IPS-NIHi7 (cell line): ENCODE data around the gene OVCA2.

ENCODE experiments used
- DNase-seq: peaks from one replicate; pipeline ENCODE4 v3.0.0; 2012; ENCODE audit warnings: mixed read lengths; ENCODE audit errors: extremely low spot score

The OVCA2 gene

DNA sequence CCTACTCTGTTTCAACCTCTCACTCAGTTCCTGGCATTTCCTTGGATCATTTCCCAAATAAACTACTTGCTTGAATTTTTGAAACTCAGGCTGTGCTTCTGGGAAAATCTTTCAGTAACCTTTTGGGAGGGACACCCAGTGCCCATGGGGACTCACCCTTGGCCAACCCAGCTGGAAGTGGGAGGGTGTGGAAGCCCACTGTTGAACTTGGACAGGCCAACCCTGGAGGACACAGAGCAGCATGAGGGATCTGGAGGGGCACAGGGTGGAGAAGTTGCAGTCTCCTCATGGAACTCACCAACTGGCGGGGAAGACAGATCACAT, 27.9 kb upstream of the OVCA2 start:
- no peak for DNase-seq

DNA sequence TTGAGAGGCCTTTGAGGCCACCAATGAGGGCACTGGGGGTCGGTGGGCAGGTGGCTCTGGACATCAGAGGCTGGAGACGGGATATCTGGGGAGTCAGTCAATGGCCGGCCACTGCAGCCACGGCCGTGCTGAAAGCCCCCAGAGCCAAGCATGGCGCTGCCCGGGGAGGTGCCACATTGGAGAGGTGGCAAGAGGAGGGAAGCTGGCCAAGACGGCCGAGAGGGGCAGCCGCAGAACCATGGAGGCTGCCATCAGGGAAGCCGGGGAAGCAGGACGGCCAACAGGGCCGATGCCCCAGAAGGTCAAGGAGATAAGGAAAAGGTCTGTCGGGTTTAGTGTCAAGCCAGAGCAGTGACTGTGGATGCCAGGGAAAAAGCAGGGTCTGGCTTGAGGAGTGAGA, 26.5 kb upstream of the OVCA2 start:
- DNase-seq = no peak

DNA sequence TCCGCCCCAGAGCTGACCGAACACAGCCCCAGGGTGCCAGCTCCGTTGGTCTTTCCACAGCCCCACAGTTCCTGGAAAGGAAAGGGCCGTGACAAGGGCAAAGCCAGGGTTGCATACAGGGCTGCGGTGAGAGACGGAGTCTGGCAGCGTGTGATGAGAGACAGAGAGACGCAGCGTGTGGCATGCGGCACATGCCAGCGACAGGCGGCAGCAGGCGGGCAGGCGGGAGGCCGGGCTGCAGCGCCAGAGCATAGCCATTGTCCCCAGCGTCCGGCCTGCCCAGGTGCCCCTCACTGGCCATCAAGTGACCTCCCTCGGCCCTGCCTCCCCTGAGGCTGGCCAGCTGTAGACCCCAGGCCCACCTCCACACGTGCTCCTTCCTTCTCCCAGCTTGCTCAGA, 25.3 kb upstream of the OVCA2 start:
- DNase-seq = no peak

DNA sequence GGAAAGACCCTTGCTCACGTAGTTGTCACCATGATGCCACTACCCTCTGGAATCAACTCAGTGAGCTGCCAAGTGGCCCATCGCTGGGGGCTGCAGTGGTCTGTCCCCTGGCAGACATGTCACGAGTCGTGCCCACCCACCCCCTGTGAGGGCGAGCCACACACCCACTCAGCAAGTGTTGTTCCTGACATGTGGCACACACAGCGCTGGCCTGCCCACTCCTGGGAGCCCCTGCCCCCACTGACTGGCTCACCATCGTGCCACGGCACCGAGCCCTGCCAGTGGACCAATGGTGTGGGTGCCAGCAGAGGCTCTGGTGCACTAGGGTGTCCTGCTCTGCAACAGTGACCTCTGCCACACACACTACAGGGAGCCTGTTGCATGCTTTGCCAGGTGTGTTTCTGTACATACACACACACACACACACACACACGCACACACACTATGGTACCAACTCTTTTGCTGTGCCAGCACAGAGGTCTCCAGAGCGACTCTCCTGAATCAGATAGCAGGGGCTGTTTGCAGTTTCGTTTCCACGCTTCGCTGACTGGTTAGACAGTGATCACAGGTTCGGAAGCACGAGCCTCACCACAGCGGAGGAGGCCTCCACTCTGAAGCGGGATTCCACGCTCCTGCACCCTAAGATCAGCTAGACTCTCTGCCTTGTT, 24.4 kb upstream of the OVCA2 start:
- DNase-seq = no peak

DNA sequence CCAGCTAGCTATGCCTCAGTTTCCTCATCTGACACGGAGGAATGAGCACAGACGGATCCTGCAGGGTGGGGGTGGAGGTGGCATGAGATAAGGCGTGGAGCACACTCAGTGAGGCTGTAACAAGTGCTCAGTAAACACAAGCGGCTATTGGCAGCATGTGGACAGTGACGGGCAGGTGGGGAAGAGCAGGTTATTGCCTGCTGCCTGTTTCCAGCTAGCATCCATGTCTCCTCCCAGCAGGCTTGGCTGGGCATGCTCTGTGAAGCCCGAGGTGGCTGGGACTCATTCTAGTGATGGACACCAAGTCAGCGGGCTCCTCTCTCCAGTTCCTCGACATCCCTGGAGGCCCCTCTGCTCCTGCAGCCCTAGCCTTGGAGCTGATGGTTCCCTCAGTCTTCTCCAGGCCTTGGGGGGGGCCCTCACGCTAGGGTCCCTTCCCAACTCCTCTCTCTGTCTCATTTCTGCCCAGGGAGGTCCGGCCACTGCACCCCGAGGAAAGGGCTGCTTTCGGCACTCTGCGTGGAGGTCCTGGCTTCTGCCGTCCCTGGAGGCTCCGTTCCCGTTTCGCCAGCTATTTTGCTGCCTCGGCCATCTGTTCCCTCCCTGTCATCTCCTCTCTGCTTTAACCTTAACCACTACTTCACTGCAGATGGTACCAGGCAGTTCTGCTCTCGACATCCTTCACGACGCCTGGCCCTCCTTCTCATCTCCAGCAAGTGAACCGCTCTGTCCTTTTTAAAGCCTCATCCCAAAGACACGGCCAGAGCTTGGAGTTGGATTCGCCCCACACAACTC, 22.9 kb upstream of the OVCA2 start:
- DNase-seq = no peak

DNA sequence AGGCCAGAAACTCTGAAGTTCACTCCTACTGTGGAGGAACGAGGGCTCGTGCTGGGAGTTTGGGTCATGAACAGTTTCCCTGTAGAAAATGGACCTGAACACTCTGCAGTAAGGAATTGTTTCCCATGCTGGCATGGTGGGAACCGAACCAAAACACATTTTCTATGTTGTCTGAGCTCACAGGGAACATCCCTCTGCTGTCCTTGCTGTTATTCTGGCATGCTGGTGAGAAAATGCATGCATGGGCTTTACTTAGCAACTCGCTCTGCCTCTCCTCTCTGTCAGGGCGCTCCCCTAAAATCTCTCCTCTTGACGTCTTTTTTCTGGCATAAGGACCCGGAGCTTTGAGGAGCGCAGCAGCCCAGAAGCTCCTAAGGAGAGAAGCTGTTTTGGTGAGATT, 22.1 kb upstream of the OVCA2 start:
- DNase-seq = no peak

DNA sequence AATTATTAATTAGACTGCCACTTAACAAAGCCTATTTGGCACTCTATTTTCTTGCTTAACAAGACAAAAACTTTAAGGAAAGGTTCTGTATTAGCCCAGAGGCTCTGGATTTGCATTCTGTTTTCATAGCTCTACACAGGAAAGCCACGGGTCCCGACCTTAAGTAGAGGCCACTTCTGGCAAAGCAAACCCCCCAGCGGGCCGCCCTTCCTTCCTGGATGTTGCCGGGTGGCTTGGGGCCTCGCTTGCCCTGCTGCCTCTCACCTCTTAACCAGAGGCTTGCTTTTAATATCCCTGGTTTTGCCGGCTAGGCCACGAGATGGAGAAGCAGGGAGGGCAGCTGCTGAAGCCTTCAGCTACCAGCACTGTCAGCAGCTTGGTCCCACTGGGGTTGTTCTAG, 21.1 kb upstream of the OVCA2 start:
- no peak for DNase-seq

DNA sequence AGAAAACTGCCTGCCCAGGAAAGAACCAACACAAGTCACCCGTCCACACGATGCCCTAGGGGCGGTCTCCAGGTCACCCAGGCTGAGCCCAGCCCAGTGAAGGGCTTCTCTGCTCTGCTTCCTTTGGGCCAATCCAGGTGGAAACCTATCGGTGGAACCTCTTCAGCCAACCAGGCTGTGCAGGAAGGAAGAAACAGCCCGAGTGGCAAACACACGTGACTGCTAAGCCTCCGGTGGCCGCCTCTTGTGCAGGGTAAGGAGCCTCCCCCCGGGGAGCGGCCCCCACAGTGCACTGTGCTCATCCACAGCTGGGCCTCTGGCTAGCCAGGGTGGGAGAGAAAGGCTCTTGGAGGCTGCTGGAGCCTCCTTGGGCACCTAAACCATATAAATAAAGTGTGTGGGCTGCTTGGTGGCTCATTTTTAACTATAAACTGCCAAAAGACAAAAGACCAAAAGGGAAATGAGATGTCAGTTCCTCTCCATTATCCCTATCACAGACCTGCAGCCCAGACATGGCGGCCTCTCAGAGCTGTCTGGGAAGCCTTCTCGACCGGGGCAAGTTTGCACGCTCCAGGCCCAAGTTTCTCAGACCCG, 19.1 kb upstream of the OVCA2 start:
- no peak for DNase-seq

DNA sequence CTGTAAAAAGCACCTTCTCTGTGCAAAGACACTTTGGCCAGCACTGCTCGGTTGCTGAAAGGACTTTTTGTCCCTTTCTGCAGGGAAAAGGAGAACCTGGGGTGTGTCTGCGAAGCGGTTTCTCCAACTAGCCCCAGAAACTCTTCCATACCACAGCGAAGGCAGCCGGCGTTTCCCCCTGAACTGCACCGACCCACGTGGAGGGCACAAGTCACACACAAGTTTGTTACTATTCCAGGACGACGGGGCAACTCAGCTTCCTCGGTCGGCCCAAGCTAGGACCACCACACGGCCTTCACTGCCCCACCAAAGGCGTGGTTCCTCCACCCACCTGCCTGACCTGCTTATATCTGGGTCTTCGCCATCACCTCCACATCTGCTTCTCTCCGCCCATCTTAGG, 18.6 kb upstream of the OVCA2 start:
- DNase-seq = no peak

DNA sequence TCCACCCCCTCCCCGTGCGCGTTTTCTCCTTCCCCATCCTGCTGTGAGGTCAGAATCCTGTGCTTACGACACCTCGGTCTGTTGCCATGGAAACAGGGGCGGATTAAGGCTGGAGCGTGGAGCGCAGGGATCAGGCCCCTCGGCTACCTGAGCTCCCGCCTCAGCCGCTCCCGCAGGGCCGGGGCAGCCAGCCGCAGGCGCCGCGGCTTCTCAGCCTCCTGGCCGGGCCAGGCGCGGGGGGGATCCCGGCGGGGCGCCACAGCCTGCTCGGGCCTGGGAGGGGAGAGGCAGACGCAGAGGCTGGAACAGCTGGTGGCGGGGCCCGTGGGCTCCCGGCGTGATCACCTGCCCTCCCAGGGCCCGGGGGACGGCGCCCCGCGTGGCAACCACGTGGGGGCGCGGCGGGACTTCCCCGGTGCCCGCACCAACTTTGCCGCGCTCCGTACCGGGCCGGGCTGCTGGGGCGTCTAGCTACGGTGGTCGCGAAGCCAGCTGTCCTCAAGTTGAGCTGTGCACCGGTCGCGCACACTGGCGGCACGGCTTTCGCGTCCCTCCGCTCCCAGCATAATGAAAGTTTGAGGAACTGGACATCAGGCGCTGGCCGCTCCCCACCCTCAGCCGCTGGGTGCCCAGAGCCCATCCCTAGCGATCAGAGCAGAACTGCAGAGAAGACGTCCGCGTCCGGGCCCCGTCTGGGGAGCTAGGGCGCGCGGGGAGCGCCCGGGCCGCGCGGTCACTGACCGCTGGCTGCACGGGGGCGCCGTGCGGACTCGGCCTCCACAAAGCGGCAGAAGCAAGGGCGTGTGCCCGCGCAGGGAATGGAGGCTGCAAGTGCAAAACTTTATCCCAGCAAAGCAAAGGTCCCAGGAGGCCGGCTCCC, 17.9 kb upstream of the OVCA2 start:
- peak; percentile 90 for DNase-seq

DNA sequence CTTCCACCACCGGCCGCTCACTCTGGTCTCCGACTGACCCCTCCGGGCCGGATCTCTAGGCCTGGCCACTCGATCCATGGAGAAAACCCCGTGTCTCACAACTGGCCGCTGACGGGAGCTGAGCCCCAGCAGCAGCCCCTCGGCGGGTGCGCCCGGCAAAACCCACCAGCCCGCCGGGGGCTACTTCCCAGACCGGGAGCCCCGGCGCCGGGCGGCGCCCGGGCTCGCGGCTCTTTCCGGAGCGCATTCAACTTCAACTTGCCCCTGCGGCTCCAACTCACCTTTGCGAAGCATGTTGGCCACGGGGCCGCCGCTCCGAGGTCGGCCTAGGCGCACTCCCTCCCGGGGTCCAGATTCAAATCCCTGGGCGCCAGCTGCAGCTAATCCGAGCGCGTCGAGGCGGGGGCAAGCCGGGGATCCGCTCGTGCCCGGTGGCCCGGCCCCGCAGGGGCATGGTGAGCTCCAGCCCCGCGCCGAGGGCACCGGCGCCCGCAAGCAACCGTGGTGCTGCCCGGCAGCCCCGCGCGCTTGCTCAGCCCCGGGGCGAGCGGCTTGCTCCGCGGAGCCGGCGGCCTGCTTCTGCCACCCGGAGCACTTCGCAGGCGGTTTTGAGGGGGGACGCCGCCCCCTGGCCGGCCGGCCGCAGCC, 17.1 kb upstream of the OVCA2 start:
- DNase-seq = no peak

DNA sequence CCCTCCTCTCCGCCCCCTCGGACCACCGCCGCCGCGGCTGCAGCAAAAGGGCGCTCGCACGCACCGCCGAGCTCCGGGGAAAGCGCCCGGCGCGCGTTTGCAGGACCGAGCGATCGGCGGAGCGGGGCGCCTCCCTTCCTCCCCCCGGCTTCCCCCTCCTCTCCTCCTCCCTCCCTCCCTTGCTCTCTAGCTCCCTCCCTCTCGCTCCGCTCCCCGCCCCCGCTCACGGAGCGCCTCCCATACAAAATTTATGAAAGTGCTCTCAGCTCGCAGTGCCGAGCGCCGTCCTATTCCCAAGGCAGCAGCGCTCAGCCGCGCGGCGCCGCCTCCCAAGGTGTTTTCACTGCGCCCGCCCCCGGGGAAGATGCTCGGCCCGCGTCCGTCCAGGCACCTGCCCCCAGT, 16.6 kb upstream of the OVCA2 start, which contains the start of gene RTN4RL1:
RTN4RL1 (minus strand) TSS at position 115 of the 402 bp plus-strand sequence. CDS start 469 bp downstream, outside the sequence.
- DNase-seq = peak; percentile 42

DNA sequence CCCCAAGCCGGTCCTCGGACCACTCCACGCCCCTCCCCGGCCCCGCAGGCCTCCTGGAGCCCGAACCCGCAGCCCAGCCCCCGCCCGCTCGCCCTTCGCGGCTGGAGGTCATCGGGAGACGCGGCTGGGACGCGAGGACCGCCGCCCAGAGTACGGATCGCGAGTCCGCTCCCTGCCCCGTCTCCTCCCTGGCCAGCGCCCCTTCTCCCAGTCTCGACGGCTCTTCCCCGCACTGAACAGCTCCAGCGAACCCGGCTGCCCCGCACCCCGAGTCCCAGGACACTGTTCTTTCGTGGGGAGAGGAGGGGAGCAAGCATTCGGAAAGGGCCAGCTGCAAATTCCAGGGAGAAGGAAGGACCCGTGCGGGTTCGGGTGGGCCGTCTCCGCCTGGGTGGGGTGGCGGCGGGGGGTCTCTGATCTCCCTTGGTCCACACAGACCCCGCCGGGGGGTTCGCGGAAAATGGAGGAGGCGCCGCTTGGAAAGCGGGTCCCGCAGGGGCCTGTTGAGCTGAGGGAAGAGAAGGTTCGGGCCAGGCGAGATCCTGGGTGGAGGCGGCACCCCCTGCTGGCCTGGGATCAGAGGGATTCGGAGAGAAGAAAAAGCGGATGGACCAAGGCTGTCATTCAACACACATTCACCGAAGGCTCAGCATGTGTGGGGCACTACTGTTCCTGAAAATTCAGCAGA, 16.1 kb upstream of the OVCA2 start:
- DNase-seq = peak; percentile 71

DNA sequence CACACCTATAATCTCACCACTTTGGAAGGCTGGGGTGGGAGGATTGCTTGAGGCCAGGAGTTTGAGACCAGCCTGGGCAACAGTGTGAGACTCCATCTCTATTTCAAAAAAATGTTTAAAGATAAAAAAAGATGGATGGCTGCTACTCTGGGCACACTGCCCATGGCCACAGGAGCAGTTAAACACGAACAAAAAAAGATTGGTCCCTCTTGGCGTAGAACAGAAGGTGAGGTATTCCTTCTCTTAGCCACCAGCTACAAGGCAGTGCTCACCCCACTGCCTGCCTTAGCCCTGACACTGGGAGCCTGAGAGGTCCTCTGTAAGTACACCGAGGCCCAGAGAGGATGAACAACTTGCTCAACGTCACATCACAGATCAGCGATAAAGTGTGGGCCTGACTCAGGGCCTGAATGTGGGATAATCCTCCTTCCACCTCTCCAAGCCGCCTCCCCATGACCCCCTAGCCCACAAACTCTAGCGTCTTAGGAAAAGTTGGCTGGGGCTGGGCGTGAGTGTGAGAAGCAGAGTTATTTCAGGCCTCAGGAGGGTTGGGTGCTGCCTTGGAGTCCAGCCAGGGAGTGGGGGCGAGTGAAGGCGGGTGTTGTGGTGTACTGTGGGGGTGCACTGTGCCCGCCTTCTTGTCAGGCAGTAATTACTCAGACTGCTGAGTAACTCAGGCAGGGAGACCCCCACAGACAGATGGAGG, 14.1 kb upstream of the OVCA2 start:
- no peak for DNase-seq

DNA sequence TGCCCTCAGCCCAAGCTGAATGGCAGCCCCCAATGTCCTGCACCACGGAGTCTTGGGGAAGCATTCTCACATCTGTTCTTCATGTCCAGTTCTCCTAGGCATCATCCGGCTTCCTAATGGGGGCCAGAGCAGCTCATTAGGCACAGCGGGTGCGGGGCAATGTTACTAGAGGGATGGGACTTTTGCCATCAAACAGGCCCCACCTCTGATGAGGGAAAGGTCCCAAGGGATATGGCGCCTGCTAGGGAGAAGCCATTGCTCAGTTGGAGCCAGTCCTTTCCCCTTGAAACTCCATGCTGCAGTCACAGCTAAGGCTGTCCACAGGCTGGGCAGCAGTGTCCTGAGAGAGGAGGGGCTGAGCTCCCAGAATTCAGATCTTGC, 13.6 kb upstream of the OVCA2 start:
- DNase-seq = no peak

DNA sequence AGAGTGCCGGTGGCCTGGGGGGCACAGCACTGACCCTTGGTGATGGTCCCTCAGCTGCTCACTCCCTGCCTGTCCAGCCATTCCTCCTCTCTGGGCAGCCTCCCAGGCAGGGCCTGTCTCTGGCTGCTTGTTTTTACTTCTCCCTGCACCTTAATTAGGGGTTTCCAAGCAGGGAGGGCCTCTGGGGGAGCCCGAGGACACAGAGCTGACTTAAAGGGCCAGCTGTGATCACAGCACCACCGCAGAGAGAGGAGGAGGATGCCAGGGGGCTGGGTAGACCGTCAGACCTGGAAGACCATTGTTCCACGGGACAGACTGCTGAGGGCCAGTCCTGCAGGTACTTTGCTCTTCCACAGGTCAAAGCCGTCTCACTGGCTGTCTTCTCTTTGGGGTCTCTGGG, 13.1 kb upstream of the OVCA2 start:
- no peak for DNase-seq

DNA sequence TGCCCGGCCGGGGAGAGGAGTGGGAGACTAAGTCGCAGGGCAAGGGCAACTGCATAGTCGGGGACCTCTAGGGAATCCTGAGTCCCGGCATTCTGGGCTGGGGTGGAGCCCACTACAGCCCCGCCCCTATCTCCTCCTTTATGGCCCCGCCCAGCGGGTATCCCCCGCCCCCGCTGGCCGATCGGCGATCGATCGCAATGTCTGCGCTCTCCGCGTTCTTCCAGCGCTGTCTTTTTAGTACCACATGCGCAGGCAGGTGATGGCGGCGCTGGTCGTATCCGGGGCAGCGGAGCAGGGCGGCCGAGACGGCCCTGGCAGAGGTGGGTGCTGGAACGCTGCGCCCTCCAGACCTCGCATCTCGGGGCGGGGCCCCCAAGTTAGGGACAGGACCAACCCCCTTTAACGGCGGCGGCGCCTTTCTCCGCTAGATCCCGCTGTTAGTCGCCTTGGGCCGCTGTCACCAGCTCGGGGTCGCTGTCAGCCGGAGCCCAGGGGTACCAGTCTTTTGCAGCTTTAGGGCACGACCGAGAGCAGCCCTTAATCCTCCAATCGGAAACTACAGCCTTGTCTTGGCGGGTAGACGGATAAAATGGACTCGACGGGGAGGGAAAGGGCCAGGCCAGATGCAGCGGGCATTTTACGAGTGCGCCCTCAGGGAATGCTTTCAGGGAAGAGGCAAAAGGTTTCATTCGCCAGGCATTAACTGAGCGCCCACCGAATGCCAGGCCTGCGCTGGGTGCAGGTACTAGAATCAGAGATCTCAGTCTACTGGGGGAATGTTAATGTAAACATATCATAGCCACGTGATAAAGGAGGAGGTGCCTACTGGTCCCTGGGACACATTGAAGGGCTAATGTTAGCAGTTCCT, 11.7 kb upstream of the OVCA2 start, which contains the start of gene DPH1:
DPH1 (plus strand) TSS at position 243 of the 868 bp plus-strand sequence; CDS start at position 260, 17 bp downstream.
- peak; percentile 92 for DNase-seq

DNA sequence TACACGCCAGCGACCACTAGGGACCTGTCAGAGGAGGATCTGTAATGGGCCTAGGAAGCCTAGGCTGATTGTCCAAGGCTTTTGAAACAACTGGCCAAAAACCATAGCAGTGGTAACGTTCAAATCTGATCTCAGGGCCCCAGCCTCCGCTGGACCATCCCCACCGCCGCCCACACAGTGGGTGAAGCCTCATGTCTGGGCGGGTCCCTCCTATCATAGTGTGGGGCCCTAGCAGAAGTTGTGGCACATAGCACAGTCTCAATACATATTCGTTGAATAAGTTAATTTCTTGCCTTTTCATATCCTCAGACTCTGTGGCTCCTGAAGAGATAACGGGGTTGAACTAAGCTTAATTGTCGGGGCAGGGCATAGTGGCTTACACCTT, 11.1 kb upstream of the OVCA2 start:
- DNase-seq = no peak

DNA sequence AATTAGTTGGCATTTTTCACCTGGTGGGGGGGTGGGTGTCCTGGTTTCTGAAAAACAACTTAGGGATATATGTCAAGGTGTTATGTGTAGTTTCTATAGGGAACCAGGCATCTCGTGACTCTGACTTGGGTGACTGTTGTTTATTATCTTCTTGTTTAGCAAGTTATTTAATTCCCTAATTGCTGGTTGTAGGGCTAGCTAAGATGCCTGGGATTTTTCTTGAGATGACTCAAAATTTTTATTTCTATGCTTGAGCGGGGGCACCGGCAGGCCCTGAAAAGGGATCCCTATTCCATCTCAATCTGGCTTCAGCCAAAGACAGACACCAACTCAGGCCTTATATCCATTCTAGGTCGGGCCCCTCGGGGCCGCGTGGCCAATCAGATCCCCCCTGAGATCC, 8.7 kb upstream of the OVCA2 start:
- DNase-seq = no peak
